Thyroid gland (tissue), 4 donors: ENCODE measurements around the gene MIGA1. TPM values are rescaled to one million over a fixed set of nuclear protein-coding genes. Genes with fewer than 3 reads are reported as not detected.

Source experiments
- DNase-seq, 2 donors: peaks; one replicate each; pipeline ENCODE4 v3.0.0-alpha.2; 2019
- H3K27ac ChIP-seq, 3 donors: fragments of 200-600 bp; sonication (generic); 1 replicate in 2 of 3; 2 replicates in 1 of 3; pipeline ENCODE4 v1.5.1; 2016 to 2019; ENCODE audit warnings: mild to moderate bottlenecking in 1 of 3, moderate library complexity in 1 of 3
- H3K27me3 ChIP-seq: fragments of 200-600 bp; sonication (generic); one replicate; pipeline ENCODE4 v1.5.1; 2019
- H3K36me3 ChIP-seq, 2 donors: fragments of 200-600 bp; sonication (generic); one replicate each; pipeline ENCODE4 v1.5.1; 2016 to 2019
- H3K4me1 ChIP-seq, 2 donors: fragments of 200-600 bp; sonication (generic); one replicate each; pipeline ENCODE4 v1.5.1; 2017 to 2019
- H3K4me3 ChIP-seq, 3 donors: fragments of 200-600 bp; sonication (generic); replicated peaks in 1 of 3; 1 replicate in 2 of 3; 2 replicates in 1 of 3; pipeline ENCODE4 v1.5.1; 2016; ENCODE audit warnings: mild to moderate bottlenecking in 1 of 3
- H3K9me3 ChIP-seq: fragments of 200-600 bp; sonication (generic); one replicate; pipeline ENCODE4 v1.5.1; 2017
- POLR2A ChIP-seq, 2 donors: fragments of 450-650 bp; IDR thresholded peaks; one replicate each; pipeline ENCODE4 v1.6.1; 2017; ENCODE audit warnings: antibody characterized with exemption in 2 of 2, mild to moderate bottlenecking in 2 of 2, moderate library complexity in 1 of 2
- WGBS, 2 donors: methylation state at CpG; one replicate each; pipeline ENCODE4 v1.1.5; 2017; 5-methylcytosine and 5-hydroxymethylcytosine counted together
- intact Hi-C: fragments of 100-400 bp; cut with DNase I; formaldehyde crosslinking; loops from one replicate; pipeline ENCODE4 v1.15.1; 2023
- total RNA-seq, 4 donors: library from RNA; depleted of rRNA; stranded (reverse); fragments of >200 nt; gene quantifications; one replicate each; pipeline ENCODE4 v1.2.3, GENCODE V29; 2016
- TF ChIP-seq, protein P1 (sequence below), 6 experiments: fragments of 200-600 bp in 3 of 6; fragments of 450-650 bp in 3 of 6; sonication (generic) in 3 of 6; IDR thresholded peaks; one replicate each; pipeline ENCODE4 v1.5.1; 2016 to 2019; ENCODE audit warnings: antibody characterized with exemption in 6 of 6, mild to moderate bottlenecking in 2 of 6, inconsistent platforms in 1 of 6, moderate library complexity in 1 of 6

The MIGA1 gene
- total RNA-seq, 4 donors from 2014 or later, result 25.8 to 34.6 (median 30.5) TPM

GRCh38 chr1:77888781-77889642 lies 109.6 kb downstream of the MIGA1 start:
- TF ChIP-seq POLR2A (IDR thresholded peaks at IDR 0.05), result no peak
- TF ChIP-seq, protein P1, sequence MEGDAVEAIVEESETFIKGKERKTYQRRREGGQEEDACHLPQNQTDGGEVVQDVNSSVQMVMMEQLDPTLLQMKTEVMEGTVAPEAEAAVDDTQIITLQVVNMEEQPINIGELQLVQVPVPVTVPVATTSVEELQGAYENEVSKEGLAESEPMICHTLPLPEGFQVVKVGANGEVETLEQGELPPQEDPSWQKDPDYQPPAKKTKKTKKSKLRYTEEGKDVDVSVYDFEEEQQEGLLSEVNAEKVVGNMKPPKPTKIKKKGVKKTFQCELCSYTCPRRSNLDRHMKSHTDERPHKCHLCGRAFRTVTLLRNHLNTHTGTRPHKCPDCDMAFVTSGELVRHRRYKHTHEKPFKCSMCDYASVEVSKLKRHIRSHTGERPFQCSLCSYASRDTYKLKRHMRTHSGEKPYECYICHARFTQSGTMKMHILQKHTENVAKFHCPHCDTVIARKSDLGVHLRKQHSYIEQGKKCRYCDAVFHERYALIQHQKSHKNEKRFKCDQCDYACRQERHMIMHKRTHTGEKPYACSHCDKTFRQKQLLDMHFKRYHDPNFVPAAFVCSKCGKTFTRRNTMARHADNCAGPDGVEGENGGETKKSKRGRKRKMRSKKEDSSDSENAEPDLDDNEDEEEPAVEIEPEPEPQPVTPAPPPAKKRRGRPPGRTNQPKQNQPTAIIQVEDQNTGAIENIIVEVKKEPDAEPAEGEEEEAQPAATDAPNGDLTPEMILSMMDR (IDR thresholded peaks at IDR 0.05), result no peak
- no peaks in the 10 kb centered on the region for H3K9me3 ChIP-seq
- peak overlapping the region; percentile 13 to 88 (median 74) for H3K4me3 ChIP-seq
- peaks cover 7 to 18% of the 10 kb centered on the region in 2 donors for H3K4me1 ChIP-seq
- peak overlapping the region; percentile 84 to 96 (median 88) for H3K27ac ChIP-seq
- no peak for DNase-seq
- intact Hi-C loops, result no loop called here
- 1 to 2% methylated on average over 16 to 18 of the region's 46 CpGs for WGBS, 2 donors
- H3K36me3 ChIP-seq, result no peaks in the 10 kb centered on the region
- no peaks in the 10 kb centered on the region for H3K27me3 ChIP-seq

GRCh38 chr1:77889671-77890070 lies 110.2 kb downstream of the MIGA1 start:
- H3K4me1 ChIP-seq, result peaks cover 7 to 18% of the 10 kb centered on the region in 2 donors
- 61 to 76% methylated on average over 7 of the region's 7 CpGs for WGBS, 2 donors
- TF ChIP-seq POLR2A (IDR thresholded peaks at IDR 0.05), result no peak
- TF ChIP-seq, protein P1 (IDR thresholded peaks at IDR 0.05), result no peak
- no peaks in the 10 kb centered on the region for H3K36me3 ChIP-seq
- H3K27ac ChIP-seq, result peak overlapping the region in 2 of 3 donors; percentile 84 to 96
- DNase-seq, result no peak
- no peaks in the 10 kb centered on the region for H3K9me3 ChIP-seq
- H3K27me3 ChIP-seq, result no peaks in the 10 kb centered on the region
- intact Hi-C loops, result no loop called here
- H3K4me3 ChIP-seq, result peak overlapping the region in 1 of 3 donors; percentile 88

GRCh38 chr1:77891200-77891599 lies 111.8 kb downstream of the MIGA1 start:
- intact Hi-C loops, result no loop called here
- TF ChIP-seq, protein P1 (IDR thresholded peaks at IDR 0.05), result no peak
- TF ChIP-seq POLR2A (IDR thresholded peaks at IDR 0.05), result no peak
- Histone ChIP-seq H3K27ac (no peak overlapping the region), H3K27me3 (no peaks in the 10 kb centered on the region), H3K36me3 (no peaks in the 10 kb centered on the region), H3K9me3 (no peaks in the 10 kb centered on the region), H3K4me3 (no peak overlapping the region), H3K4me1 (peaks cover 7 to 18% of the 10 kb centered on the region in 2 donors)
- 97 to 98% methylated on average over 1 of the region's 1 CpG for WGBS, 2 donors
- no peak for DNase-seq

DNA sequence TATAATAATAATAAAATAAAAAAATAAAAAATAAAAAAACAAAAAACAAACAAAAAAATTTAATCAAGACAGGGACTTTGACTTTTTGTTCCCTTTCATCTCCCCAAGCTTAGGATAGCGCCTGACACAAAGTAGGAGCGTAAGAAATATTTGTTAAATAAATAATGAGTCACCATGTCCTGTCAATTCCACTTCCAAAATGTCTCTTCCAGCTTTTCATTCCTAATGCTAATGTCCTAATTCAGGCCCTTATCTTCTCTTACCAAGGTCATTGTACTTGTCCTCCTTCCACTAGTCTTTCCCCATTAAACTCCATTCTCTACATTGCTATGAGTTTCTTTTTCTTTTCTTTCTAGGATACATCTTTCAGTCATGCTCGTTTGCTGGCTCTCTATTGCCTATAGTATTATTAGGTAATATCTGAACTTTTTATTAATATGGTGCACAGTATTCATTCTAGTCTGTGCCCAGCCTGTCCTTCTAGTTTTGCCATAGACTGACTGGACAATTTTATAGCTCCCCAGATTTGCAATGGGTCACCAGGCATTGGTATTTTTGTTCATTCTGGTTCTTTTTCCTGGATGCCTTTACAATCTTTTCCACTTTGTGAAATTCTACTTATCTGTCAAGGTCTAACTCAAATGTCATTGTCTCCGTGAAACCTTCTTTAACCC lies 120.3 kb downstream of the MIGA1 start:
- DNase-seq, result no peak
- Histone ChIP-seq H3K27ac (no peak overlapping the region), H3K36me3 (no peaks in the 10 kb centered on the region), H3K27me3 (no peaks in the 10 kb centered on the region), H3K4me1 (peaks cover 0 to 3% of the 10 kb centered on the region in 2 donors), H3K4me3 (no peak overlapping the region), H3K9me3 (no peaks in the 10 kb centered on the region)
- intact Hi-C loops, result no loop called here
- 80 to 90% methylated on average over 4 of the region's 4 CpGs for WGBS, 2 donors
- no peak for TF ChIP-seq POLR2A (IDR thresholded peaks at IDR 0.05)
- TF ChIP-seq, protein P1 (IDR thresholded peaks at IDR 0.05), result no peak
